Measurements from ENCODE around the gene NOL4L.

DNA sequence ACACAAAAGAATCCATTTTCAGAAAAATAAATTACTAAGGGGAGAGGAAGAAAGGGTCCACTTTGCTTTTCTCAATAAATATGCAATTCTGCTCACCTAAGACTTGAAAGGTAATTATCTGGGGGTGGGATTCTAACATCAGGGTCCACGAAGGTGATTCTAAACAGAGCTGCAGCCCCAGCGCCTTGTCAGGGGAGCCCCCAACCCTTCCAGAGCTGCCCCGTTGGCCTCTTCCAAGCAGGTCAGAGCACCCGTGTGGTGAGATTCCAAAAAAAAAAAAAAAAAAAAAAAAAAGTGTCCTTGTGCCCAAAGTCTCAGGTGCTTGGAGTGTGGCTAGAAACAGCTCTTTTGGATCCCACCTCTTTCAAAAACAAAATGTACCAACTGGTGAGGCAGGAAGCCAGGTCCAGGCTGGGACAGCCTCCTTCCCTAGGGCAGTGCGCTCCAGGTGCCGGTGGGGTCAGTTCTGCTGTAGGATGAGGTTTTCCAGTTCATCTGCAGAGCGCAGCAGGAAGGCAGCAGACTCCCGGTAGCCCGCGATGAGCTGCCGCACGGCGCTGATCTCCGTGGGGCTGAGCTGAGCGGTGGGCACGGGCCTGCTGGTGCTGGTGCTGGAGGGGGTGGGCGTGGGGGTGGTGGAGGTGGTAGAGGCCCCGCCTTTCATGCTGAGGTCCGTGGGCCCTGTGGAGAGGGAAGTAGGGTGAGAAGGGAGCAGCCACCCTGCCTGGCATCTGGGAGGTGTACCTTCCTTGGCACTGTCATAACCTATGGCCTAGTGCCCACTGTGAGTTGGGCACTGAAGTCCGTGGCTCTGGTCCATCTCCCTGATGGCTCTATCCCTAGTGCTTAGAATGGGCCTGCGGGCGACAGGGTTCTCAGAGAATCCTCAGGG lies 137.8 kb downstream of the NOL4L start:
- TF ChIP-seq, protein P1, sequence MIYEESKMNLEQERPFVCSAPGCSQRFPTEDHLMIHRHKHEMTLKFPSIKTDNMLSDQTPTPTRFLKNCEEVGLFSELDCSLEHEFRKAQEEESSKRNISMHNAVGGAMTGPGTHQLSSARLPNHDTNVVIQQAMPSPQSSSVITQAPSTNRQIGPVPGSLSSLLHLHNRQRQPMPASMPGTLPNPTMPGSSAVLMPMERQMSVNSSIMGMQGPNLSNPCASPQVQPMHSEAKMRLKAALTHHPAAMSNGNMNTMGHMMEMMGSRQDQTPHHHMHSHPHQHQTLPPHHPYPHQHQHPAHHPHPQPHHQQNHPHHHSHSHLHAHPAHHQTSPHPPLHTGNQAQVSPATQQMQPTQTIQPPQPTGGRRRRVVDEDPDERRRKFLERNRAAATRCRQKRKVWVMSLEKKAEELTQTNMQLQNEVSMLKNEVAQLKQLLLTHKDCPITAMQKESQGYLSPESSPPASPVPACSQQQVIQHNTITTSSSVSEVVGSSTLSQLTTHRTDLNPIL (CRISPR knock-in tag; IDR thresholded peaks at IDR 0.05; ENCODE audit: low read depth): no peak
- TF ChIP-seq ZFP30 (CRISPR knock-in tag; IDR thresholded peaks at IDR 0.05) (no peak), SNAI2 (CRISPR knock-in tag; IDR thresholded peaks at IDR 0.05) (no peak), ARNTL (CRISPR knock-in tag; IDR thresholded peaks at IDR 0.05; ENCODE audit: borderline replicate concordance, low read depth) (no peak), ZC3H10 (CRISPR knock-in tag; IDR thresholded peaks at IDR 0.05) (no peak), RARB (CRISPR knock-in tag; IDR thresholded peaks at IDR 0.05) (no peak), GLIS3 (CRISPR knock-in tag; IDR thresholded peaks at IDR 0.05) (no peak)
- TF ChIP-seq, protein P2, sequence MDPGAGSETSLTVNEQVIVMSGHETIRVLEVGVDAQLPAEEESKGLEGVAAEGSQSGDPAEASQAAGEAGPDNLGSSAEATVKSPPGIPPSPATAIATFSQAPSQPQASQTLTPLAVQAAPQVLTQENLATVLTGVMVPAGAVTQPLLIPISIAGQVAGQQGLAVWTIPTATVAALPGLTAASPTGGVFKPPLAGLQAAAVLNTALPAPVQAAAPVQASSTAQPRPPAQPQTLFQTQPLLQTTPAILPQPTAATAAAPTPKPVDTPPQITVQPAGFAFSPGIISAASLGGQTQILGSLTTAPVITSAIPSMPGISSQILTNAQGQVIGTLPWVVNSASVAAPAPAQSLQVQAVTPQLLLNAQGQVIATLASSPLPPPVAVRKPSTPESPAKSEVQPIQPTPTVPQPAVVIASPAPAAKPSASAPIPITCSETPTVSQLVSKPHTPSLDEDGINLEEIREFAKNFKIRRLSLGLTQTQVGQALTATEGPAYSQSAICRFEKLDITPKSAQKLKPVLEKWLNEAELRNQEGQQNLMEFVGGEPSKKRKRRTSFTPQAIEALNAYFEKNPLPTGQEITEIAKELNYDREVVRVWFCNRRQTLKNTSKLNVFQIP (CRISPR knock-in tag; IDR thresholded peaks at IDR 0.05; ENCODE audit: borderline replicate concordance, low read depth): no peak
- TF ChIP-seq, protein P3, sequence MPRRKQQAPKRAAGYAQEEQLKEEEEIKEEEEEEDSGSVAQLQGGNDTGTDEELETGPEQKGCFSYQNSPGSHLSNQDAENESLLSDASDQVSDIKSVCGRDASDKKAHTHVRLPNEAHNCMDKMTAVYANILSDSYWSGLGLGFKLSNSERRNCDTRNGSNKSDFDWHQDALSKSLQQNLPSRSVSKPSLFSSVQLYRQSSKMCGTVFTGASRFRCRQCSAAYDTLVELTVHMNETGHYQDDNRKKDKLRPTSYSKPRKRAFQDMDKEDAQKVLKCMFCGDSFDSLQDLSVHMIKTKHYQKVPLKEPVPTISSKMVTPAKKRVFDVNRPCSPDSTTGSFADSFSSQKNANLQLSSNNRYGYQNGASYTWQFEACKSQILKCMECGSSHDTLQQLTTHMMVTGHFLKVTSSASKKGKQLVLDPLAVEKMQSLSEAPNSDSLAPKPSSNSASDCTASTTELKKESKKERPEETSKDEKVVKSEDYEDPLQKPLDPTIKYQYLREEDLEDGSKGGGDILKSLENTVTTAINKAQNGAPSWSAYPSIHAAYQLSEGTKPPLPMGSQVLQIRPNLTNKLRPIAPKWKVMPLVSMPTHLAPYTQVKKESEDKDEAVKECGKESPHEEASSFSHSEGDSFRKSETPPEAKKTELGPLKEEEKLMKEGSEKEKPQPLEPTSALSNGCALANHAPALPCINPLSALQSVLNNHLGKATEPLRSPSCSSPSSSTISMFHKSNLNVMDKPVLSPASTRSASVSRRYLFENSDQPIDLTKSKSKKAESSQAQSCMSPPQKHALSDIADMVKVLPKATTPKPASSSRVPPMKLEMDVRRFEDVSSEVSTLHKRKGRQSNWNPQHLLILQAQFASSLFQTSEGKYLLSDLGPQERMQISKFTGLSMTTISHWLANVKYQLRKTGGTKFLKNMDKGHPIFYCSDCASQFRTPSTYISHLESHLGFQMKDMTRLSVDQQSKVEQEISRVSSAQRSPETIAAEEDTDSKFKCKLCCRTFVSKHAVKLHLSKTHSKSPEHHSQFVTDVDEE (CRISPR knock-in tag; IDR thresholded peaks at IDR 0.05): no peak

Measured in SK-N-SH treated with all-trans-retinoic acid at 6 μM for 48 hours (cell line).